ENCODE data around the gene CHD6.

Gene CHD6

DNA sequence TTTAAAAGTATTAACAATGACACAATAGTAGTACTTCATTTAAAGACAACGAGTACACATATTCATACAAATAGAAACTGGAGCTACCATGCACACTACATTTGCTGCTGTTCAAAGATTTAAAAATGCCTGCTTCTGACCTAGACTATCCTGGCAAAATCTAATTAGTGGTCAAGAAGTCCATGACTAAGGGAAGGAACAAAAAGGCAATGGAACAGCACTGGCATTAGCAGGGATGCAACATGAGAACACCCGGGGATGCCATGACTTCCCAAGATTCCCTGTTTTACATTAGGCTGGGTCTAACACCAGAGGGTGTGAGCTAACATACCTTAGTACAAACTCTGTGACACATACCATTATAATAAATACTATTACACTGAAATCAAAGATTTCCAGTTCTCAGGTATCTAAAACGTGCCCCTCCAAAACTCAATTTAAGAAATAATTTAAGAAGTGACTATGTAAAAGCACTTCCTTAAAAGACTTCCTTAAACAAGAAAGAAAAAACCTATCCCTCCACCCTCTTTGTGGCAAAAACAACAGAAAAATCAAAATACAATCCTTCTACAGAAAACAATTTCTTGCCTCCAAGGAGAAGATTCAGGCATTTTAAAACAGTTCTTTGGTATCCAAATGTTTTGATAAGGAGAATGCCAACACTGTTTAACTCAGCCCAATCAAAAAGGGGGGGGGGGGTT is 25.5 kb downstream of the CHD6 start:
- no peak for FAIRE-seq

DNA sequence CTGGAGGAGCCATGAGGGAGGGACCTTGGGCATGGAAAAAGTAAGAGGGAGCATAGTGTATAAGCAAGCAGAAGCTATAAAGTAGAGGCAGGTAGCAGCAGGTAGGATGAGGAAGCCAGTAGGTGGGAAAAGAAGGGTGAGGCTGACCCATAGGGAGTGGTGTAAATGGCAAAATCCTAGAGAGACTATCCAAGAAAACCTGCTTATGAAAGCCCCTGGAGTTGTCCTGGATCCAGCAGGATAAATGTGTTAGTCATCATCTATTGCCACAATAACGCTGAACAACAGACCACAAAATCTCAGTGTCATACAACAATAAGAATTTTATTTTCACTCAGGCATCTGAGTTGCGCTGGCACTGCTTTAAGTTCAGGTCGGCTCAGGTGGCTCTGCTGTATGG is 30.2 kb downstream of the CHD6 start:
- FAIRE-seq (no peak), DNase-seq (ENCODE audit: insufficient read length, low spot score) (no peak)

More for the DNA sequence above, 25.5 kb downstream of the CHD6 start:
- DNase-seq (ENCODE audit: insufficient read length, low spot score) = no peak

DNA sequence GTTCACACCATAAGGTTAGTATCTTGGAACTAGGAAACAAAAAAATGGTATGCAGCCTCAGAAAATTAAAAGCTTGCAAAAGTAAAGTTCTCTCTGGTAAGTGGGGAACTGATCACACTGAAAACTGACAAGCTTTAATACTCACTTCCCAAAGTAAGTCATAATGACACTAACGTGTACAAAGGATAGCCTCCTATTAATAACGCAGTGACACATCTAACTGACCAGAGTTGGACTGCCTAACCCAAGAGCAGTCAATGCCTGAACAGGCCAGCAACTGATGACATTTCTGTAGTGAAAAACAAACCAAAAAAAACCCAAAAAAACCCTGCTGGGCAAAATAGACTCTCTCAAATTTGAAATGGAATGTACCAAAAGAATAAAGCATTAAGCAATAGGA is 30.7 kb downstream of the CHD6 start:
- FAIRE-seq = no peak

DNA sequence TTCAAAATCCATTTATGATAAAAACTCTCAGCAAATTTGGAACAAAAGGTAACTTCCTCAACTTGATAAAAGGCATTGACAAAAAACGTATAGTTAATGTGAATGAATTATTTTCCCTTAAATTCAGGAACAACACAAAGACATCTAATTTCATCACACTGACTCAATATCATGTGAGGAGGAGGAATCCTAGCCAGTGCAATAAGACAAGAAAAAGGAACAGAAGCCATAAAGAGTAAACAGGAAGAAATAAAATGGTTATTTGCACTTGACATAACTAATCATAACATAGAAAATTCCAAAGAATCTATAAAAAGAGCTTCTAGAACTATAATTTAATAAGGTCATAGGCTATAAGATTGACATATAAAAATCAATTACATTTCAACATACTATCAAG is 31.4 kb downstream of the CHD6 start:
- FAIRE-seq (no peak), DNase-seq (ENCODE audit: insufficient read length, low spot score) (no peak)

More for the DNA sequence above, 30.7 kb downstream of the CHD6 start:
- no peak for DNase-seq (ENCODE audit: insufficient read length, low spot score)

DNA sequence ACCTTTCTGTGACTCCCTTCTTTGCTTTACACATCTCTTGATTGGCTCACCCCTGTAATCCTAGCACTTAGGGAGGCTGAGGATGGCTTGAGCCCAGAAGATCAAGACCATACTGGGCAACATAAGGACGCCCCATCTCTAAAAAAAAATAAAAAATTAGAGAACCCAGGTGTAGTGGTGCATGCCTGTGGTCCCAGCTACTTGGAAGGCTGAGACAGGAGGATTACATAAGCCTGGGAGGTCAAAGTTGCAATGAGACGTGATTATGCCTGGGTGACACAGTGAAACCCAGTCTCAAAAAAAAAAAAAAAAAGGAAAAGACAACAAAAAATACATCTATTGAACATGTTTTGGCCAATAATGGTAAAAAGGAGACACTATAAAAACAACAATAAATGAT is 37.8 kb downstream of the CHD6 start:
- FAIRE-seq = no peak
- no peak for DNase-seq (ENCODE audit: insufficient read length, low spot score)

DNA sequence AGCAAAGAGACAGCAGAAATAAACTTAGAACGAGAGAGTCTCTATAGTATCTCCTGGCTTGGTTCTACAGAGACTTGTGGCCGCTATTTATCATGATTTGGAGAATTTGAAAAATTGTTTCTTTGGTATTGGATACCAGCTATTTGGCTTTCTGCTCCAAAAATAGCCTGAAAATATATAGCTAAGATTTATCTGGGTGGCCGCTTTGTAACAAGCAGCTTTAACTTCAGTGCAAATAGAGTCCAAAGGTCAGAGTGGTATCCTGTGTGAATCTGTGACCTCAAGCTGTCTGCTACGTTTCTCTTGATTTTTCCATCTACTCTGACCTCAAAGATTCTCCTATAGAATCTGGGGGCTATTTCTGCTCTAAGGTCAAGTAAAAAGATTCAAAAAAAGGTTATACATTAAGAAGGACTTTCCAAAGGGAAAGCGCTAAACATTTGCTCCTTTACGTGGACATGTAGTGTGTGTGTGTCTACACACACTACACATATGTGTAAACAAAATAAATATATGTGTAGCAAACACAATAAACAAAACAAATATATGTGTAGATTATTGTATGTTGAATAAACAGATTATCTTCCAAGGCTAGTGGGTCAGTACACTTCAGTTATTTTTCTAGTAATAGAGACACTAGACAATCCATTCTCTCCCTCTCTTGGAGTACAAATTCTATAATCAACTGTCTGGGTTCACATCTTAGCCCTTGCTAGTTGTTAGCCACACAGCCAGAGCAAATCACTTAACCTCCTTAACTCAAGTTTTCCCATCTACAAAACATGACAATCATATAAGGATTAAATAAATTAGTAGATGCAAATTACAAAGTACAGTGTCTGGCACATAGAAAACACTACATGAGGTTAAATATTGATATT is 40.8 kb downstream of the CHD6 start:
- FAIRE-seq (peak; percentile 26), DNase-seq (ENCODE audit: insufficient read length, low spot score) (peak; percentile 24)

DNA sequence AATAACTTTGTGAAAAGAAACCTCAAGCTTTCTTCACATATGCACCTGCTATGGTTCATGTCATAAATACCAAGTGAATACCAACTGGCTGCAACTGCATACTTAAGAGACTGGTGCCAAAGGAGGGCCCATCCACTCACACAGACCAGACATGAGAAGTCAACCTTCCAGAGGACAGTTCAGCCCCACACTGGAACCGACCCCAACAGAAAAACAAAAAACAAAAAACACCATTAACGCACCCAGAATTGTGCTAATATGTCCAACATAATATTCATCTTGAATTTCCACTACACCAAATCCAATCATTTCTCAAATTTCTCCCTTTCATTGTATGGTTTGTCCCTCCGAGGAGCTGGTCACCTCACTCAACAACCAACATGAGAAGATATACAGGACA is 42.8 kb downstream of the CHD6 start:
- FAIRE-seq (no peak), DNase-seq (ENCODE audit: insufficient read length, low spot score) (no peak)

DNA sequence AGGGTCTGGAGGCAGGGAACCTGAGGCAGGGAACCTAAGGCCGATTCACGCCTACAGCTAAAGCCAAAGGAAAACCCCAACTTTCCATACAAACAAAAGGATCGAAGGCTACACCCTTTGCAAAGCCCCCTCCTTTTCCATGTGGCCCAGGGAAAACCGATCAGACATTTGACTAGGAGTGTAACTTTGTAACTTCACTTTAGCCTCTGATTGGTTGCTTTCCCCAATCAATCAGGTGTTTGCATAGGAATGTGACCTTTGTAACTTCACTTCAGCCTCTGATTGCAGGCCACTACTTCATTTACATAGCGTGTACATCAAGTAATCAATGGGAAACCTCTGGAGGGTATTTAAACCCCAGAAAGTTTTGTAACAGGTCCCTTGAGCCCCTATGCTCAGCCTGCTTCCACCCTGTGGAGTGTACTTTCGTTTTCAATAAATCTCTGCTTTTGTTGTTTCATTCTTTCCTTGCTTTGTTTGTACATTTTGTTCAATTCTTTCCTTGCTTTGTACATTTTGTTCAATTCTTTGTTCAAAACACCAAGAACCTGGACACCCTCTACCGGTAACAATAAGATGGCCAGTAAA is 43.3 kb downstream of the CHD6 start:
- FAIRE-seq = no peak
- no peak for DNase-seq (ENCODE audit: insufficient read length, low spot score)

DNA sequence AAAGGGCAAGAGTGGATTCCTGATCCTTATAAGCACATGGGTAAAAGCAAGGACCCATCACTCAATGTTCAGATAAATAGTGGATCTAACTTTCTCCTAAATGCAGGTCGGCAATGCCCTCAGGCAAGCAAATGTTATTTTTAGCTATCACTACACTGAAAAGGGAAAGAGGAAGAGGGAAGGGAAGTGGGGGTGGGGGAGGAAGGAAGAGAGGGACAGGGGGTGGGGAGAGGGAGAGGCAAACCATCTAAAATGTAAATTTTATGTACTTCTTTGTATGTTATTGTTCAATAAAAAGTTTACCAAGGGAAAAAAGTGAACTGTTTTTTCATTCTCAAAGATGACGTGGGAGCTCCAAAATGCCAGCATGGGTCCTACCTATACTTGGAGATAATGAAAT is 44.2 kb downstream of the CHD6 start:
- FAIRE-seq (no peak), DNase-seq (ENCODE audit: insufficient read length, low spot score) (no peak)

DNA sequence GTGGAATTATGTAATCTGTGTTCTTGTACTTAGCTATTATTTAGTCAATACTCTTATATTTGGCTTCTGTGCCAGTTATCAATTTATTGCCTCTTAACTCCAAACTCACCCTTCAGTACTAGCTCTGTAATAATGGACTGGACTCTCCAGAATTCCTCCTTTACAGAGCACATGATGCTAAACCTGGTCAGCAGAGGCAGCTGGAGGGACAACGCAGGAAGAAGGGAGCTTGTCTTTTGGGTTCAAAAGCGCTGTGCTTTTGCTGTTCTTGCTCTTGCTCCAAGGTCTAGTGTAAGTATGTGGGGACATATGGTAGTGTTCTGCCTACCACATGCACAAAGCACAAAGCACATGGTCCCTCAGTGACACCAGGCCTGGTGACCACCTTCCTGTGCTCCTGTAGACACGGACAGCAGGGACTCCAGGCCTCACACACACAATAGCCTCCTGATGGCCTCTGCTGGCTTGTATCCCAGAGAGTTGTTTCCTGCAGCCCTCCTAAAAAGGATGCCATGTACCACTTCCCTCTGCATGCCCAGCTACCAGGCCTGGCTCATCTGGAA is 46.1 kb downstream of the CHD6 start:
- DNase-seq (ENCODE audit: insufficient read length, low spot score) (no peak), FAIRE-seq (peak; percentile 31)

DNA sequence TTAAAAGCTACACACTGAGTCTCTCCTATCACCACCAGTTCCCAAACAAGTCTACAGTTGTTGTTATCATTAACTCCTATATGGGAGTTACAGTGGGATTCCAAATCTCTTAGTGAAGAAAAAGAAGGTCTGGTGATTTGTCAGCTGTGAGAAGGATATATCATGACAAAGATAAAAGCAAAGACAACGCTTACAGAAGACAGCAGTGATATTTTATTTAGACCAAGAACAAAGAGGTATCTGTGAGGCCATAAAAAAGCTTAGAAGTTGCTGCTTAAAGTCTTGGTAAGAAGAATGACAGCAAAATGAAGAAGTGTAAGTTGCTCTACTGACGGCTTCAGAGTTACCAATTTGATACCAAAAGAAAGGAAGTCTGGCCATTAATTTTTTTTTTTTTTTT is 47.2 kb downstream of the CHD6 start:
- DNase-seq (ENCODE audit: insufficient read length, low spot score) (no peak), FAIRE-seq (no peak)

DNA sequence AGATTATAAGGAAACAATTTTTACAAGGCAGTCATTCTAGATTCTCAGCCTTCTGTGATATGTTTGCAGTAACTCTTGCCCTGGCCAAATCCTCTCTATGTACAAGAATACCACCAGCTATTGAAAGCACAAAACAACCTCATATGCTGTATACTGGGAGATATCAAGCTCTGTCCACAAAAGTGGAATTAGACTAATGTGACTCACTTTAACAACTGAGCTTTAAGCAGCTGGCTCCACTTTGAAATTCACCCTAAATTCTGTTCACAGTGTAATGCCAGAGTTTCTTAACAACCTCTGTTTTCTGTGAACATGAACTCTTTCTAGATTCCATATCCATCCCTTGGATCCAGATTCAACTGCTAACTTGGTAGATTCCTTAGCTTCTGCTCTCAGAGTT is 47.6 kb downstream of the CHD6 start:
- FAIRE-seq (no peak), DNase-seq (ENCODE audit: insufficient read length, low spot score) (no peak)

DNA sequence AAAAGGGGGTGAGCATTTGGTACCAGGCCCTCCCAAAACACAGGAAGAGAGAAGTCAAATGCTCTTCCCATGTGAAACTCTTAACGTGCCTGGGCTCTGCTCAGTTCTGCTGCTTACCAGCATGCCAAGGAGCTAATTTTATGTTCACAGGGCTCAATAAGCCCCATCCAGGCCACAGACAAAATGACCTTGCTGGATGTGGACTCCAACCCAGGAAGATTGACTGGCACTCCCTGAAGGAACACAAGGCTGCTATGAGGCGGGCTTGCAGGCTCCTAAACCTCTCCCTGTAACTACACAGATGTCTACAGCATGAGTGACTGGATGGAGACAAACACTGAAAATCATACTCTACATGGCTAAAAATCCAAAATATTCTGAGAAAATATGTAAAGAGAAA is 50.6 kb downstream of the CHD6 start:
- FAIRE-seq = no peak

DNA sequence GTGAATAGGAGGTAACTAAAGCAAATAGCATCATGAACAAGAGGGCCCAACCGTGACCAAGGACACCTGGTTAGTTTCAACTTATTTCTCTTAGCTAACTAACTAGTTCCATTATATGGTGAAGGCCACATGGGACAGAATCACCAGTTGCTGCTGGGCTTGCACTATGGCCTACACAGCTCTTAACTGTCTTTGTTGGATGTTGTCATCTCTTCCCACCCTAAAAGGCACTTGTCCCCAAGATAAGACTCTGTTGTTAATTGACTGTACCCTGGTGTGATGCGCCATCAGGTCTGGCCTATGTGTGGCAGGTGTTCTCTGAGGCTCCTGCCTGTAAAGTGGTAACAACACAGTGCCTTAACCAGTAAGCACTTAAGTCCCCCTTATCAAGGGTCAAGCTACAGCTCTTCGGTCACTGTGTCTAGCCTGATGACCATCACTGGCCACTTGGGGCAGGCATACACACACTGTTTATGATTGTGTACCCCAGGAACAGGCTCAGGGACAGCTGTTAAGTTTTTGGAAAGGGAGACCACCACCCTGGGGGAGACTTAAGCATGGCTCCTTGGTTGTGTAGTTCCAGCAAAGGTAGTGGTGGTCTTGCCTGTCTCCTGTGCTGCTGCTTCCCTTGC is 51.2 kb downstream of the CHD6 start:
- DNase-seq (ENCODE audit: insufficient read length, low spot score) = no peak
- no peak for FAIRE-seq

More for the DNA sequence above, 50.6 kb downstream of the CHD6 start:
- no peak for DNase-seq (ENCODE audit: insufficient read length, low spot score)

DNA sequence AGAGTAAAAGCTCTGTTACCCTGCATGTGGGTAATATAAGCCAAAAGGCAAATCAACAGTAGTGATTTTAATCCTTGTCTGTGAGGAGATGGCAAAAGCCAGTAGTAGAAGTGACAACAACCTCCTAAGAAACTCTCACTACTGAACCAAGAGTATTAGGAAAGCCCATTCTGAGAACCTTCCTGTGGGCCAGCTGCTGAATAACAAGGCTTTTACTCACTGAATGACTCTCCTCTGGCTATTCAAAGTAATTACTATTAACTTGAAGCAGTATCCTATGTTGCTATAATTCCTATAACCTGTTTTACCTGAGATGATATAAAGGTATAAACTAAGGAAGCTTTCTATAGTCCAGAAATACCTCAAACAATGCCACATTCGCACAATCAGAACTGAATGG is 55.1 kb downstream of the CHD6 start:
- FAIRE-seq = no peak
- DNase-seq (ENCODE audit: insufficient read length, low spot score) = no peak

DNA sequence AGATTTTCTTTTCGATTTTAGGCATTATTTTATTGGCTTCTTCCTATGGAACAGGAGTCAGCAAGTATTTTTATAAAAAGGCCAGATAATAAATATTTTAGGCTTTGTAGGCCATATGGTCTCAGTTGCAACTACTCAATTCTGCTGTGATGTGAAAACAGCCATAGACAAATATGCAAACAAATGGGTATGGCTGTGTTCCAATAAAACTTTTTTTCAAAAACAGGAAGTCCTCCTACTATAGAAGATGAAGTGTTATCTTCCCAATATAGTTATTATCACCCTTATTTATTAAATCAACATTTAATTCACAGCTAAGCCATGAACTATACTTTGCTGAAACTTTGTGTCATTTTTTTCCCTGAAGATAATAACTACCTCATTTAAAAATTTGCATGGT is 57.2 kb downstream of the CHD6 start:
- DNase-seq (ENCODE audit: insufficient read length, low spot score) = no peak
- no peak for FAIRE-seq

DNA sequence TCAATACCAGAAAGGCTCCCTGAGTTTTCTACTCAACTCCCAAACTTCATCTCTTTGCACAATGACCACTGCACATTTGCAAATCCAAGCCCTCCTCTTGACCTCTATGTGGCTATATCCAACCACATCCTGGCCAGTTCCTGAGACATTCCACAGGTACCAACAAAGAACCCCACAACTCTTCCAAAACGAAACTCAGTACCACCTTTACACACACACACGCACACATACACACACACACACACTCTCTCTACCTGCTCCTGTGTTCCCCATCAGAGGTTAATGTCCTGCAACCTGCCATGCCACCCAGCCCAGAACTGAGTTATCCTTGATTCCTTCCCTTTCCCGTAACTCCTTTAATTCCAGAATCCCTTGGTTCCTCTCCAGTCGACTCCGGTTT is 58.5 kb downstream of the CHD6 start:
- DNase-seq (ENCODE audit: insufficient read length, low spot score) (no peak), FAIRE-seq (peak; percentile 45)

DNA sequence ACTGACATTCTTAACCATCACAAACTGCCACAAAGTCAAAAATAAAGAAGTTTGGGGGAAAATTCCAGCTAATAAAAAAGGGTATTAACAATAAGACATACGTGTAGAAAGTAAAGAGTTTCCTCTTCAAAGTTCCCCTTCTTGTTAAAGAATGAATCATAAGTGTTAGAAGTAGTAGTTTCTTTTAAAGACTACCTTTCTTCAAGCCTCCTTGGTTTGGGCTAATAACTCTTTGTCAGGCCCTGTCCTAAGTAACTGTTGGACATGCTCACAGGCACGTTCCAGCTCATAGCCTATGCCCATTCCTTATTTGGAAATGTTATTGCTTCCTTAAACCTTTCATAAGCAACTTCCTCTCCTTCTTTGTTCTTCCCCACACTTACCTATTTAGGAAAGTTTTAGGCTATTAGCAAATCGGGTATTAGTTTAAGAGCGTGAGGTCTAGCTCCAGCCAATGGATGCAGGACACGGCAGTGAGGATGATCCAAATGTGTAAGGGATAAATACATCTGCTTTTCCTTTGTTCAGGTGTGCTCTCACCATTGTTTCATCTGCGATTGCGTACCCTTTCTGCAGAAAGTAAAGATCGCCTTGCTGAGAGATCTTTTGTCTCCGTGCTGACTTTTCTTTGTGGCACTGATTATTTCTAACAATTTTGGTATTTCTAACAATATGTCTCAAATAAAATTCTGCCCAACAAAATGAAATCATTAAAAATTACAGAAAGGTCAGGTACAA is 64.9 kb downstream of the CHD6 start:
- DNase-seq (ENCODE audit: insufficient read length, low spot score) = no peak
- no peak for FAIRE-seq

DNA sequence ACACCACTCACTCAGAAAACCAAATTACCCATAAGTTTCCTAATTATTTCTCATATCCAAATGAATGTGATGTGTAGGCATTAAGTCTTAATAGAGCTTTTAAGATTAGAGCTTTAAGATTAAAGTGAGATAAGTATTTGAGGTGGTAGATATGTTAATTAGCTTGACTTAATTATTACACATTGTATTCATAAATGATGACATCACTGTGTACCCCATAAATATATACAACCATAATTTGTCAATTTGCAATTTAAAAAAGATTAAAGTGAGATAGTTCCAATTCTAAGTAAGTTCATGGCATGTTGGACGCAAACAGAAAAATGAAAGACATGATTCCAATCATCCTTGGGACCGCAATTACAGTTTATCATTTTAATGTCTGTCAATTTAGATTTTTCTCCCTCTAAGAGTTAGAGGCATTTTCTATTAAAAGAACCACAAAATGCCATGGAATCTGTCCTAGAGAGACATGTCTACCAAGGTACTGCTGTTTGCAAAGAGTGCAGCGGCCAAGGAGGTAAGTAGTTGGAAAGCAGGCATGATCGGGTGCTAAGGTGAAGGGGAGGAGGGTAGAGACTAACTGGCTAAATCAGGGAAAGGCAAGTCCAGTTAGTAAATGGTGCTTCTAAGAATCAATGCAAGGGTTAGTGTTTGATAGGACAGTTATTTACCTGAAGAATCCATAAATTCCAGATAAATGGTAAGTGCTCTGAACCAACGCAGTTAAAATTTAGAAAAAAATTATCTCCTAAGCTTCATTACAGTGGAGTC is 65.7 kb downstream of the CHD6 start:
- no peak for FAIRE-seq
- DNase-seq (ENCODE audit: insufficient read length, low spot score) = no peak
